Activated CD8-positive, alpha-beta memory T cell treated with anti-CD3 and anti-CD28 coated beads, Interleukin-2, amount 10 ng/mL, durations not matched to agents 7 days and 5 days (primary cell): Measurements from ENCODE around the gene ATXN7. TPM values are rescaled to one million over a fixed set of nuclear protein-coding genes. Genes with fewer than 3 reads are reported as not detected.

Experiments
- ATAC-seq: fragments of 150-1000 bp; cut with Tn5 transposase; one replicate; pipeline ENCODE4 v1.10.0; 2021; ENCODE audit warnings: moderate library complexity
- CTCF ChIA-PET: fragments of 350-600 bp; sonication (Branson Sonifier 250); formaldehyde crosslinking; loops from one replicate; lab custom pipeline; 2021; ENCODE audit warnings: antibody characterized with exemption; lab: Charles Lee
- DNase-seq: peaks from one replicate; pipeline ENCODE4 v3.0.0-alpha.2; 2020
- H3K27ac Mint-ChIP-seq: one replicate; pipeline ENCODE4 v1.8.0; 2021; ENCODE audit warnings: mild to moderate bottlenecking, mixed read lengths
- H3K27me3 Mint-ChIP-seq: one replicate; pipeline ENCODE4 v1.8.0; 2021; ENCODE audit warnings: mixed read lengths
- H3K36me3 Mint-ChIP-seq: one replicate; pipeline ENCODE4 v1.8.0; 2021; ENCODE audit warnings: mild to moderate bottlenecking, mixed read lengths
- H3K4me1 Mint-ChIP-seq: one replicate; pipeline ENCODE4 v1.8.0; 2021; ENCODE audit warnings: mixed read lengths
- H3K4me3 Mint-ChIP-seq: one replicate; pipeline ENCODE4 v1.8.0; 2021; ENCODE audit warnings: mild to moderate bottlenecking, moderate library complexity, mixed read lengths
- H3K9me3 Mint-ChIP-seq: one replicate; pipeline ENCODE4 v1.8.0; 2022; ENCODE audit warnings: low read depth, mixed read lengths
- total RNA-seq, 2 experiments: library from RNA; stranded (reverse); gene quantifications; one replicate each; pipeline ENCODE4 v1.2.3, GENCODE V29; 2021

The ATXN7 gene, protein sequence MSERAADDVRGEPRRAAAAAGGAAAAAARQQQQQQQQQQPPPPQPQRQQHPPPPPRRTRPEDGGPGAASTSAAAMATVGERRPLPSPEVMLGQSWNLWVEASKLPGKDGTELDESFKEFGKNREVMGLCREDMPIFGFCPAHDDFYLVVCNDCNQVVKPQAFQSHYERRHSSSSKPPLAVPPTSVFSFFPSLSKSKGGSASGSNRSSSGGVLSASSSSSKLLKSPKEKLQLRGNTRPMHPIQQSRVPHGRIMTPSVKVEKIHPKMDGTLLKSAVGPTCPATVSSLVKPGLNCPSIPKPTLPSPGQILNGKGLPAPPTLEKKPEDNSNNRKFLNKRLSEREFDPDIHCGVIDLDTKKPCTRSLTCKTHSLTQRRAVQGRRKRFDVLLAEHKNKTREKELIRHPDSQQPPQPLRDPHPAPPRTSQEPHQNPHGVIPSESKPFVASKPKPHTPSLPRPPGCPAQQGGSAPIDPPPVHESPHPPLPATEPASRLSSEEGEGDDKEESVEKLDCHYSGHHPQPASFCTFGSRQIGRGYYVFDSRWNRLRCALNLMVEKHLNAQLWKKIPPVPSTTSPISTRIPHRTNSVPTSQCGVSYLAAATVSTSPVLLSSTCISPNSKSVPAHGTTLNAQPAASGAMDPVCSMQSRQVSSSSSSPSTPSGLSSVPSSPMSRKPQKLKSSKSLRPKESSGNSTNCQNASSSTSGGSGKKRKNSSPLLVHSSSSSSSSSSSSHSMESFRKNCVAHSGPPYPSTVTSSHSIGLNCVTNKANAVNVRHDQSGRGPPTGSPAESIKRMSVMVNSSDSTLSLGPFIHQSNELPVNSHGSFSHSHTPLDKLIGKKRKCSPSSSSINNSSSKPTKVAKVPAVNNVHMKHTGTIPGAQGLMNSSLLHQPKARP
- total RNA-seq: 10 to 100 TPM; 41.9 to 56.5 TPM

DNA sequence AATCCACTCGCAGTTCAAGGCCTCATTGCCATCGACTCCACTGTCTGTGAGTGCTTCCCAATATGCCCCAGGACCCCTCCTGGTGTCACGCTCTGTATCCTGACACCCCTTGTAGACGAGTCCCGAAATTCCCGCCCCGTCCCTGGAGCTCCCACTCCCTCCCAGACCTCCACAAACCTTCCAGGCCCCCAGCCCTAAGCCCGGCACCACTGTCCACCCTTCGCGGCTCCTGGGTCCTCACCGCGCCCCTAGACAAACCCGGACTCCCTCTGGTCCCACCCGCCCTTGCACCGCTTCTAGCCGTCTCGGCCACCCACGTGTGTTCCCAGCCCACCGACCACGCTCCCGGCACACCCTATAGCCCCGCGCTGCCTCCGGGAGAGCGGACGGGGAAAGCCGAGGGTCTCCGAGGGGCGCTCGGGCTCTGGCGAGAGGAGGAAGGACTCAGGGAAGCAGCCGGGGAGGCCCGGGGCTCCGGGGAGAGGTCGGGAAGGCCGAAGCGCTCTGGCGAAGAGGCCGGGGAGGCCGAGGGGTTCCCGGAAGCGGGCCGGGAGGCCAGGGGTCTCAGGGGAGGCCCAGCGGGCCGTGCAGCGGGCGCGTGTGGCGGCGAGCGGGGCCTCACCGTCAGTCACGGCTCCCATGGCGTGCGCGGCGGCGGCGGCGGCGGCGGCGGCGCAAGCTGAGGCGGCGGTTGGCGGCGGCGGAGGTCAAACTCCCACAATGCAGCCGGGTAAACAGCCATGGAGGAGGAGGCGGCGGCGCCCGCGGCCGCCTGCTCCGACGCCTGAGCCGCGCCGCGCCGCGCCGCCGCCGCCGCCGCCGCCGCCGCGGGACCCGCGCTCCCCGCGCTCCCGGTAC is at the start of gene ATXN7, which contains the start of gene THOC7:
TSS of gene ATXN7 (plus strand) at position 718 of the 858 bp plus-strand sequence. CDS start 48,732 bp downstream, outside the sequence.
TSS of gene THOC7 (minus strand) at position 656 of the 858 bp plus-strand sequence. CDS start at position 641, 15 bp downstream.
- no peaks in the 10 kb centered on the region for H3K9me3 Mint-ChIP-seq
- H3K36me3 Mint-ChIP-seq: peaks cover 28% of the 10 kb centered on the region
- peak within 1 kb of the TSS; percentile 97 for H3K4me3 Mint-ChIP-seq
- peaks cover 49% of the 10 kb centered on the region for H3K4me1 Mint-ChIP-seq
- DNase-seq: peak; percentile 72
- ATAC-seq: peak; percentile 77
- peak within 1 kb of the TSS; percentile 96 for H3K27ac Mint-ChIP-seq
- CTCF ChIA-PET: interaction anchor here (1.1 kb wide), 1 partner anchor 158 kb away, joined by 5 read pairs; no protein-coding TSS in a partner anchor
- H3K27me3 Mint-ChIP-seq: no peaks in the 10 kb centered on the region

DNA sequence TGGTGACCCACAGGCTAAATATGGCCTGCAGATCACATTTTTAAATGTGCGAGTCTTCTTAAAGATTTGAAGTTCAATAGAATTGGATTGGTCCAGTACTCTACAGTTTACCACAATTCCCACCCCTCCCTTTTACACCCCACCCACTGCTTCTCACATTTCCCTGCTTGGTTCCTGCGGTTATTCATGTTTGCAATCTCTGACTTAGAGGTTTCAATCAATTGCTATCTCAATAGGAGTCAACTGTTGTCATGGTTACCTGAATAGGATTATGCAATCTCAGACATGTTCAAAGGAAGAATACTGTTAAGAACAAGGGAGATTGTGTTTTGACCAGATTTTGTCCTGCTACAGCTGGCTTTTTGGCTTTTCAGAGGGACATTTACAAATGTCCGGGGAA is 49.4 kb upstream of the ATXN7 start:
- Mint-ChIP-seq H3K4me1 (no peaks in the 10 kb centered on the region), H3K9me3 (no peaks in the 10 kb centered on the region), H3K36me3 (no peaks in the 10 kb centered on the region), H3K4me3 (no peak overlapping the region), H3K27ac (no peak overlapping the region), H3K27me3 (no peaks in the 10 kb centered on the region)
- CTCF ChIA-PET: no interaction called here
- no peak for DNase-seq
- ATAC-seq: no peak

DNA sequence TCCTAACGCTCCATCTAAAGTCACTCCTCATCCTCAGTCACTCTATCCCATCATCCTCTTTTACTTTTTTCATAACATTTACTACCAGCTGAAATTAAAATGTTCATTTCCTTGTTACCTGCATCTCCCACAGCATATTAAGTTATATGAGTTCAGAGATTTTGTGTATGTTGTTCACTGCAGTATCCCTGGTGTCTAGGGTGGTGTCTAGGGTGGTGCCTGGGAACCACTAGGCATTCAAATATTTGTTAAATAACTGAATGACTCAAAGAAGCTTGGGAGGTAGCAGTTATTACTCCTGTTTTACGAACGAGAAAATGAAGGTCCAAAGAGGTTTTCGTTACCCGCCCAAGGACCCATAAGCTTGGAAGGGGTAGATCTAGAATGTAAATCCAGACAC is 46.4 kb upstream of the ATXN7 start:
- ATAC-seq: no peak
- CTCF ChIA-PET: interaction anchor here (1.1 to 4.0 kb wide), 3 partner anchors 12 to 467 kb away, joined by 3 to 36 read pairs (median 5); no protein-coding TSS in a partner anchor
- no peaks in the 10 kb centered on the region for H3K9me3 Mint-ChIP-seq
- no peak for DNase-seq
- H3K4me1 Mint-ChIP-seq: no peaks in the 10 kb centered on the region
- no peaks in the 10 kb centered on the region for H3K27me3 Mint-ChIP-seq
- H3K27ac Mint-ChIP-seq: no peak overlapping the region
- no peak overlapping the region for H3K4me3 Mint-ChIP-seq
- no peaks in the 10 kb centered on the region for H3K36me3 Mint-ChIP-seq

DNA sequence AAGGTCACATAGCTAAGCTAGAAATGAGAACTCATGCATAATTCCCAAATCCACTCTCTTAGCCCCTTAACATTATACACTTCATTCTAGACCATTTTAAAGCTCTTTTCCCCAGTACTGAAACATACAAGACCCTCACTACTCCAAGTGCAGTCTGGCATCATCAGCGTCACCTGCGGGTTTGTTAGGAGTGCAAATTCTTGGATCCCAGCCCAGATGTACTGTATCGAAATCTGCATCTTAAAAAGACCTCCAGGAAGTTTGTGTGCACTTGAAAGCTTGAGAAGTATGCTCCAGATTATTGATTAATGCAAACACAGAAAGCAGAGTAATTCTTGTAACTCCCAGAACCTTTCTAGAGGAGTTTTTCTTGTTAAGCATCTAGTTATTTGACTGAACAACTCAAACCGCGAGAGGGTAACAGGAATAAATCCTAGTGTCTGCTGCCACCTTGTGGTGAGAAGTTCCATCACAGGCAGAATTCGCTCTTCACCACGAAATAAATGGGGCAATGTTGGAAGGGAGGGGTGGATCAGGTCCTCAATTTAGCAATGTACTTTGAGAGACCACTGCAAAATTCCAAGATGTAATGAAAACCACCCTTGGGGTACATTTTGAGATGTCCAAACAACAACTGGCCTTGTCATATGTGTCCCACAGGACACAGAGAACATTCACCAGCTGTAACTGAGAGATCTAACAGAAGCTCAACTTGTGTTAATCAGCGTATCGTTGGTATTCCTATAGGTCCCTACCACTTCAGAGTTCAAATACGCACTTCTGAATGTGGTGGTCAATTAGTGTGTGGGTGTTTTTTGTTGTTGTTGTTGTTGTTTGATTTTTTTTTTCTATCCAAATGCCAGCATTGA is 45.2 kb upstream of the ATXN7 start:
- Mint-ChIP-seq H3K27ac (no peak overlapping the region), H3K27me3 (no peaks in the 10 kb centered on the region), H3K4me3 (no peak overlapping the region), H3K36me3 (peaks cover under 1% of the 10 kb centered on the region), H3K4me1 (no peaks in the 10 kb centered on the region), H3K9me3 (no peaks in the 10 kb centered on the region)
- peak; percentile 60 for ATAC-seq
- CTCF ChIA-PET: interaction anchor here (1.0 to 4.0 kb wide), 8 partner anchors 10 to 475 kb away, joined by 3 to 36 read pairs (median 4); no protein-coding TSS in a partner anchor
- peak; percentile 70 for DNase-seq

DNA sequence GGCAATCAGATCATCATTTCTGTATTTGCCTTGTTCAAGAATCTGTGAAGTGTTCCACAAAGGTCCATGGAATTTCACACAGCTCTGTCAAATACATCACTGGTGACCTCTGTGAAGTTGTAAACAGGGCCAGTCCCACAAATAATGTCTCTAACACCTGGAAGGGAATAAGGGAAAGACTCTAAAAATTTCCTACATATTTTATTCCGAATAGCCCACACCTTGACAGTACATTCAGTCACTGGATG is 44.6 kb upstream of the ATXN7 start, which contains the start of gene C3orf49:
TSS of gene C3orf49 (plus strand) at position 149 of the 248 bp plus-strand sequence. CDS start 173 bp downstream, outside the sequence.
- H3K36me3 Mint-ChIP-seq: peaks cover 1% of the 10 kb centered on the region
- DNase-seq (no peak), ATAC-seq (no peak)
- CTCF ChIA-PET: interaction anchor here (0.6 to 4.0 kb wide), 6 partner anchors 10 to 469 kb away, joined by 3 to 36 read pairs (median 4); no protein-coding TSS in a partner anchor
- no peaks in the 10 kb centered on the region for H3K27me3 Mint-ChIP-seq
- H3K4me3 Mint-ChIP-seq: no peak within 1 kb of the TSS
- H3K4me1 Mint-ChIP-seq: no peaks in the 10 kb centered on the region
- H3K9me3 Mint-ChIP-seq: no peaks in the 10 kb centered on the region
- H3K27ac Mint-ChIP-seq: no peak within 1 kb of the TSS

DNA sequence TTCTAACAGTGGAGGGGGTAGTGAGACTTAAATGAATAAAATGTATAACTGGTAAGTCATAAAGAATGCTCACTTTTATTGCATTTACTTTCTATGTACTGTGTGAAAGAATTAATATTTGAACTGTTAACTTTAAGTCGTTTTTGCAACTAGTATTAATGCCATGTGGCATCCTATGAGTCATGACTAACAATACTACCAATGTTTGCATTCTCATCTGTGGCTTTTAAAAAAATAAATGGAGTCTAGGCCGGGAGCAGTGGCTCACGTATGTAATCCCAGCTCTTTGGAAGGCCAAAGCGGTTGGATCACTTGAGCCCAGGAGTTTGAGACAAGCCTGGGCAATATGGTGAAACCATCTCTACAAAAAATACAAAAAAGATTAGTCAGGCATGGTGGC is 39.4 kb upstream of the ATXN7 start:
- Mint-ChIP-seq H3K36me3 (peaks cover 8% of the 10 kb centered on the region), H3K9me3 (no peaks in the 10 kb centered on the region), H3K4me1 (no peaks in the 10 kb centered on the region), H3K4me3 (no peak overlapping the region), H3K27me3 (no peaks in the 10 kb centered on the region), H3K27ac (no peak overlapping the region)
- no peak for ATAC-seq
- CTCF ChIA-PET: no interaction called here
- no peak for DNase-seq

DNA sequence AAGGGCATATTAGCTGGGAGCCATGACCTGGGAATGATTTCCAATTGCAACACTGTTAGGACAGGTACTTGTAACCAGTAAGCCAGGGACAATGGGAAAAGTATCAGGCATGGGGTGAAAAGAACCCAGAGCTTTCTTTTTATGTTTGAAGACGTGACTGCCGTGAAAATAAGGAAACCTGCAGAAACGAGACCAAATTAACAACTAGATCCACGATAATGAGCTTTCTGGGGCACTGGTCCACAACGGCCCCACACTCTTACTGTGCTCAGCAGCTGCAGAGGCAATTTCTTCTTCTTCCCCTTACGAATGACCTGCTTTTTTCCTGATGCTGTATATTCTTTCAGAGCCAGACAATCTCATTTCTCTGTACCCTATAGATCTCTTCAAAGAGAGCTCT is 33.1 kb upstream of the ATXN7 start:
- no peak overlapping the region for H3K4me3 Mint-ChIP-seq
- H3K27ac Mint-ChIP-seq: no peak overlapping the region
- ATAC-seq (no peak), DNase-seq (no peak)
- no peaks in the 10 kb centered on the region for H3K4me1 Mint-ChIP-seq
- H3K36me3 Mint-ChIP-seq: peaks cover 25% of the 10 kb centered on the region
- no peaks in the 10 kb centered on the region for H3K9me3 Mint-ChIP-seq
- CTCF ChIA-PET: no interaction called here
- H3K27me3 Mint-ChIP-seq: no peaks in the 10 kb centered on the region

DNA sequence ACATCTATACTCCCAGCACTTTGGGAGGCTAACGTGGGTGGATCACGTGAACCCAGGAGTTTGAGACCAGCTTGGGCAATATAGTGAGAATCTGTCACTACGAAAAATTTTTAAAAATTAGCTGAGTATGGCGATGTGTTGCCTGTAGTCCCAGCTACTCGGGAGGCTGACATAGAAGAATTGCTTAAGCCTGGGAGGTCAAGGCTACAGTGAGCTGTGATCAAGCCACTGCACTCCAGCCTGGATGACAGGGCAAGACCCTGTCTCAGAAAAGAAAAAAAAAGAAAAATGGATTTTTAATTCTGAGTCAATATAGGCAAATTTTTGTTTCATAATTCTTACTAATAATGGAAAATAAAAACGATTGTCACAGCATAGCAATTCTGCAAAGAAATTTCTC is 31.3 kb upstream of the ATXN7 start:
- H3K4me1 Mint-ChIP-seq: no peaks in the 10 kb centered on the region
- CTCF ChIA-PET: interaction anchor here (0.6 kb wide), 1 partner anchor 128 kb away, joined by 3 read pairs; no protein-coding TSS in a partner anchor
- H3K27me3 Mint-ChIP-seq: no peaks in the 10 kb centered on the region
- no peak overlapping the region for H3K4me3 Mint-ChIP-seq
- H3K36me3 Mint-ChIP-seq: peaks cover 24% of the 10 kb centered on the region
- no peaks in the 10 kb centered on the region for H3K9me3 Mint-ChIP-seq
- ATAC-seq (no peak), DNase-seq (no peak)
- no peak overlapping the region for H3K27ac Mint-ChIP-seq

DNA sequence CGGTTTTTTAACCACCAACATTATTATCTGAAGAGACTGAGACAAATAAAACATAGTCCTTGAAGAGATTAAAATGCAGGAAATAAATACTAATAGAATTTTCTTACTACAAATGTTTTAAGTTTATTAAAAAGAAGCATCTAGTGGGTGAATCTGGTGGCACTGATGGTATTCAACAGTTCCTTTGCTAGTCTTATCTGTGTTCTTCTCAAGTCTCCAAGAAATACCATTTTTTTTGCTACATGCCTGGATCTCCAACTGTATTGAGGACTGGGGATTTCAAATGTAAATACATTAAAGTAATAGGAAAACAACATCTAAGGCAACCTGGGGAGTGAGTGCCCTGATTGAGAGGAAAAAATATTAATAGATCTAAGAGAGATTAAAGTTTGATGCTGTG is 22.0 kb upstream of the ATXN7 start:
- no peak for ATAC-seq

DNA sequence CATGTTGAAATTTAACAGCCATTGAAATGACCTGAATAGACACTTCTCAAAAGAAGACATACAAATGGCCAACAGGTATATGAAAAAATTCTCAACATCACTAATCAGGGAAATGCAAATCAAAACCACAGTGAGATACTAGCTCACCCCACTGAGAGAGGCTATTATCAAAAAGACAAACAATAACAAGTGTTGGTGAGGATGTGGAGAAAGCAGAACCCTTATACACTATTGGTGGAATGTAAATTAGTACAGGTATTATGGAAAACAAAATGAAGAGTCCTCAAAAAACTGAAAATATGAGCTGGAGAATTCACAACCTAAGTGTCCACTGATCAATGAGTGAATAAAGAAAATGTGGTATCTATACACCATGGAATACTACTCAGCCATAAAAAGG is 21.5 kb upstream of the ATXN7 start:
- Mint-ChIP-seq H3K9me3 (peaks cover 3% of the 10 kb centered on the region), H3K36me3 (peaks cover 19% of the 10 kb centered on the region), H3K4me3 (no peak overlapping the region), H3K27me3 (no peaks in the 10 kb centered on the region), H3K27ac (no peak overlapping the region), H3K4me1 (no peaks in the 10 kb centered on the region)
- CTCF ChIA-PET: no interaction called here
- DNase-seq: no peak
- no peak for ATAC-seq

More for the DNA sequence above, 22.0 kb upstream of the ATXN7 start:
- Mint-ChIP-seq H3K27ac (no peak overlapping the region), H3K36me3 (peaks cover 19% of the 10 kb centered on the region), H3K27me3 (no peaks in the 10 kb centered on the region), H3K4me3 (no peak overlapping the region), H3K4me1 (no peaks in the 10 kb centered on the region), H3K9me3 (peaks cover 3% of the 10 kb centered on the region)
- no peak for DNase-seq
- CTCF ChIA-PET: no interaction called here

DNA sequence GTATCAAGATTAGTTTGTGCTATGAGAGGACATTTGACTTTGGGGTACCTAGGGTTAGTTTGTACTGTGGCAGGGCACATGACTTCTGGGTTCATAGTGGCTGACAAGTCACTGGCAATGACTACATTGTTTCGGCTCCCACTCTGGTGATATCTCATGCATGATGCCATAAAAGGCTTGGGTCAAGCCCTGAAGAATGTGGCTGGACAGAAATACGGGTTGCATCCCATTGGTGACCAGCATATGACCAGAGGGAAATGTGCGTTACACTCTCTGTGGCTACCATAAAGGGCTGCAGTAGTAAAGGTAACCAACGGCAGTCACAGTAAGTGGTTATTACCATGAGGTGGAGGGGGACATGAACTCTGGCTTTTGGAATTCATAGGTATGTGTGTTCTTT is 18.5 kb upstream of the ATXN7 start:
- H3K27ac Mint-ChIP-seq: no peak overlapping the region
- H3K36me3 Mint-ChIP-seq: peaks cover 24% of the 10 kb centered on the region
- no peak for ATAC-seq
- H3K27me3 Mint-ChIP-seq: no peaks in the 10 kb centered on the region
- DNase-seq: no peak
- no peak overlapping the region for H3K4me3 Mint-ChIP-seq
- peaks cover 3% of the 10 kb centered on the region for H3K9me3 Mint-ChIP-seq
- CTCF ChIA-PET: no interaction called here
- no peaks in the 10 kb centered on the region for H3K4me1 Mint-ChIP-seq
